ENCODE data around the gene ZNF862.

Gene ZNF862

DNA sequence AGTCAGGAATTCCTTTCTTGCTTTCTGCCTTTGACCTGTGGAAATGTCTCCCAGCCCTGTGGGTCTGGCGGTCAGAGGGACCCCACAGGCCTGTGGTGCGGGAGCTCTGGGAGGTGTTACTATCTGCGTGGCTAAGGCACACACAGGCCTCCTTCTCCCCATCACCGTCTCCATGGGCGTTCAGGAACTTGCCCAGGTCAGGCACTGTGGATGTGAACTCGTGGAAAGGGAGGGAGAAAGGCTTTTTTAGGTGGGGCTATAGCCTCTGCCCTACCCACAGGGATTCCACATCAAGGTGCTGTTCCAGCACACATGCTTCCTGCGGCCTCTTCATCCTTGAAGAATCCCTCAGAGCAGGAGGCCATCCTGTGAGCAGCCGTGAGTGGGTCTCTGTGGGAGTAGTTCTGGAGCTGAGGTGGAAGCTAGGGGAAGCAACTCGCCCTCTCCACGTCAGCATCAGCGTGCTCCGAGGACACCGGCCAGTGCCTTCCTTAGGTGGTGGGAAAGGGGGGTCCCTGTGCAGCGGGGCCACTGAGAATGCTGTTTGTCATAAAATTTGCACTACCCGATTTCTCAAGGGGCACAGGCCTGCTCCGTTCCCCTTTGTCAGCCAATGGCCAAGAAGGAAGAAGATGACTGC, 28.1 kb downstream of the ZNF862 start:
- DNase-seq (ENCODE audit: low read depth) = no peak

DNA sequence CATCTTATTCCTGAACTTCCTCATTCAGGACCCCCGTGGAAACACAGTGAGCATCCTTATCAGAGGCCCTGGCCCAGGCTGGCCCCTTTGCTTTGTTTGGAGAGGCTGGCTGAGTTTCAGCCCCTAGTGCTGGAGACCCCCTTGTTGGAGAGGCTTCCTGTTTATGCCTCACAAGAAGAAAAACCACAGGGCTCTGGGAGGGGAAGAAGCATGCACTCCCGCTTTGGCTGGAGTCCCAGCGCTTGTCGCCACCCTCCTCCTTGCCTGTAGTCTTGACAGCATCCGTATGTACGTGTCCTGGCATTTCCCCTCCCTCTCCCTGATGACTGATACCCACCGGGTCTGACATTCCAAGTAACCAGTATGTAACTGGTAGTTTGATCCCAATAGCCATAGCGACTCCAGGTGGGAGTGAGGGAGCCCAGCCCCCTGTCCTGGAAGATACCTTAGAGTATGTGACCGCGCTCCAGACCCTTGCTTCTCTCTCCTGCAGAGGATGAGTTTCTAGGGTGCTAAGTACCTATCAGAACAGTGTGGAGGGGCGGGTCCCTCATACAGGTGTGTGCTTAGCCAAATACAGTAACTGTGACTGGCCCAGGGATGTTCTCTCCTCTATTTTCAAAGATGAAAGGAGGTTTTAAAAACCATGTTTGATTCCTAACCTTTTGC, 28.7 kb downstream of the ZNF862 start:
- DNase-seq (ENCODE audit: low read depth) = no peak

DNA sequence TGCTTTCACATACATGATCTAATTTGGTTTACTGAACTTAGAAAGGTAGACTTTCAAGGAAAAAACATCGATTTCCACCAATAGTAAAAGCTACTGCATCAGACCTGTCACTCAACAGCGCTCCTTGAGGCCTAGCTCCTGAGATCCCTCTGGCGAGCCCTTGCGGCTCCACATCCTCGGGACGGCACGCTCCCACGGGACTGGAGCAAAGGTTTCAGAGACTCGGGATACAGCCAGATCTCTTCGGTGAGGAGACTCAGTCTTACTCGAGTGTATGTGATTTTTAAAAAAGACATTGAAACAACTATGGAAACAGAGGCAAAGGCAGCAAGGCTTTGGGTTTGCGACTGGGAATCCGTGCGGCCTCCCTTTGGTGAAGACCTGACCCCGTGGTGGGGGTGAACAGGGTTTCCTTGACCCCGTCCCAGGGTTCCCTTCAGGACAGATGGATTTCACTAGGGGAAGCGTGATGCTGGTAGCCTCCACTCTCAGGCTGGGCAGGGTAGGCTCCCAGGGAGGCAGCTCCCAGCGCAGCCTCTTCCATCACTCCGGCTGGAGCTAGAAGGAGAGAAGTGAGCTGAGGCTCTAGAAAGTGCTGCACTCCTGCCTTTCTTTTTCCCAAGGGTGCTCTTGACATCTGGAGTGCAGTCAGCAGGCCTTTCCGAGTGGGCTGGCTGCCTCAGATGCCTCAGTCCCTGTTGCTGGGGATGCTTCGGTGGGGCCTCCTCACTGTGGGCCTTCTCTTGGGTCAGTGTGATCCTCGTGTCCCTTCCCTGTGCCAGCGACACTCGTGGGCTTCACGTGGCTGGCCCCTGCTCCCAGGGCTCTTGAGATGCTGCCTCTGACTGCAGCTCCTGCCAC, 29.8 kb downstream of the ZNF862 start:
- DNase-seq (ENCODE audit: low read depth) = no peak

DNA sequence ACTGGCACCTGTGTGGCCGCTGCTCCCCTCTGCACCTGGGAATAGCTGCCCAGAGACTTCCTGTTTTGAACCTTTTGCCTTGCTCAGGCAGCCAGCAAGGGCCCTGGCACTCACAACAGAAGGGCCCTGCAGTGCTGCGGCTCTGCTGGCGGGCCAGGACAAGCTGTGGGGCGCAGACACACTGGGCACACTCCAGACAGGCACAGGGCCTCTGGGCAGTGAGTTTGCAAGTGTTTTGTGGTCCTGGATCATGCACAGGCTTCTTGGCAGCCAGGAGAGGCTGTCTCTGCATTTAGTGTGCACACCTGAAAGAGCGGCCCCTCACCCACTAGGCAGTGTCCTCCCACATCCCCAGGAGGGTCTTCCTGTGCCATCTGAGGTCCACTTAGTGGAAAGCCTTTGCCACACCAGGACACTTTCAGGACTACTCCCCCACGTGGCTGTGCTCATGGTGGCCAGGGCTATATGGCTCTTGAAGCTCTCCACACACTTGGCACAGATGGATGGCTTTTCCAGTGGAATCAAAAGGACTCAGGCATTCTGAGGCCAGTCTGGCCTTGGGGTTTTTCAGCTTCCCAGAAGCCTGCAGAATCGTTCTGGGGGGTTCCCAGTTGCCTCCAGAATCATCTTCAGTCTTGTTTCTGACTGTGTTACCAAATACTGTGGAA, 30.6 kb downstream of the ZNF862 start:
- no peak for DNase-seq (ENCODE audit: low read depth)

DNA sequence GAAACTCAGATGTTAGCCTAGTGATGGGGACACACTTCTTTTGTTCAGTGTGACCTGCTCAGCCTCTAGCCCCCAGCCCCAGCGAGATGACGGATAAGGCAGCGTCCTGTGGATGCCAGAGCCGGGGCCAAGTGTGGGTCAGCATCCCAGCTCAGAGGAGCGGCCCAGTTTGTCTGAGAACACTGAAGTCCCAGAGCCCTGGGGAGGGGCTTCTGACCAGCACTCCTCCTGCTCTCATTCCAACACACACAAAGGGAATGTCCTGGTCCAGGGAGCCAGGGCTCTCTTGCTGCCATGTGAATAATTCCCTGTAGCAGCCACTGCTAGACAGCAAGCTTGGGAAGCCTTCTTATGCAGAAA, 31.1 kb downstream of the ZNF862 start:
- DNase-seq (ENCODE audit: low read depth) = no peak

DNA sequence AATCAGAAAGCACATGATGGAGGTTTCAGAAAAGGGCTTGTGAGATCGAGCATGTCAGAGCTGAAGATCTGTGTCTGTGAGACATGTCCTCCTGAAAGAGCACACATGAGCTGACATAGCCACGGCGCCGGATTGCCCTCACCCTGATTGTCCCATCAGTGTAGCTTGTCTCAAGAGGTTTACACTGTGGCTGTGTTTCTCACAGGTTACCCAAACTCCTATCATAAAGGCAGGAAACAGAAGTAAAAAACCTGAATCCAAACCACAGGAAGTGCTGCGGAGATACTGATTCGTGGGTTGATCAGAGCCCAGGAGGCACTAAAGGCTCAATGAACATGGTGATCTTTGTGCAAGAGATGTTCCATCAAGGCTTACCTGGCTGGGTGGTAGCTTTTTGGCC, 31.7 kb downstream of the ZNF862 start:
- no peak for DNase-seq (ENCODE audit: low read depth)

- DNase-seq (ENCODE audit: low read depth) = no peak
These were observed 32.1 kb downstream of the ZNF862 start for GRCh38 chr7:149870274-149870673.

- DNase-seq (ENCODE audit: low read depth) = no peak
These were observed 32.7 kb downstream of the ZNF862 start for GRCh38 chr7:149870701-149871483.

- DNase-seq (ENCODE audit: low read depth) = no peak
These were observed 33.4 kb downstream of the ZNF862 start for GRCh38 chr7:149871576-149871975.

GRCh38 chr7:149872419-149873073, 34.4 kb downstream of the ZNF862 start:
- DNase-seq (ENCODE audit: low read depth) = peak; percentile 64

- no peak for DNase-seq (ENCODE audit: low read depth)
These were observed 35.1 kb downstream of the ZNF862 start, which contains the start of gene ATP6V0E2 for GRCh38 chr7:149873074-149873969. ATP6V0E2 (plus strand) TSS chr7:149873969; CDS start chr7:149874066, 97 bp downstream.

DNA sequence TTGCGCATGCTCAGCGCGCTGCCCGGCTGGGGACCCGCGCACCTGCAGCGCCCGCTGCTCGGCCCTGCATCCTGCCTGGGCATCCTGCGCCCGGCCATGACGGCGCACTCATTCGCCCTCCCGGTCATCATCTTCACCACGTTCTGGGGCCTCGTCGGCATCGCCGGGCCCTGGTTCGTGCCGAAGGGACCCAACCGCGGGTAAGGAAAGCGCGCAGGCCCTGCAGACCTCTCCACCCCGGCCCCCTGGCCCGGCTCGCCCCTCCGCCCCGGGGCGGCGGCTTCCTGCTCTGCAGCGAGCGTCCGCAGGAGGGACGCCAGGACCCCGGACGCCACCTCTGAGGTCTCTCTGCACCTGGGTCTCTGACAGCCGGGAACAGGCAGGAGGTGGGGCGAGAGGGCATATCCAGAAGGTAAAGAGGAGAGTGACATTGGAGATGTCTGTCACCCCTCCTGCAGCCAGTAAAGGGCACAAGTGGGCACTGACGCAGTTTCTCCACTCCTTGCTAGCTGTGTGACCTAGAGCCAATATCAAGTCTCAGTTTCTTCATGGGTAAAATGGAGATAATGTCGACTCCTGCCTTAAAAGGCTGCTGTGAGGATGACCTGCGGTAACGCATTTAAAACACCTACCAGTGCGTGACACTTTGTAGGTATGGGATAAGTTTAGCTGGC, 35.9 kb downstream of the ZNF862 start:
- no peak for DNase-seq (ENCODE audit: low read depth)

GRCh38 chr7:149874644-149875028, 36.5 kb downstream of the ZNF862 start:
- DNase-seq (ENCODE audit: low read depth) = no peak

GRCh38 chr7:149875396-149875795, 37.2 kb downstream of the ZNF862 start:
- no peak for DNase-seq (ENCODE audit: low read depth)

DNA sequence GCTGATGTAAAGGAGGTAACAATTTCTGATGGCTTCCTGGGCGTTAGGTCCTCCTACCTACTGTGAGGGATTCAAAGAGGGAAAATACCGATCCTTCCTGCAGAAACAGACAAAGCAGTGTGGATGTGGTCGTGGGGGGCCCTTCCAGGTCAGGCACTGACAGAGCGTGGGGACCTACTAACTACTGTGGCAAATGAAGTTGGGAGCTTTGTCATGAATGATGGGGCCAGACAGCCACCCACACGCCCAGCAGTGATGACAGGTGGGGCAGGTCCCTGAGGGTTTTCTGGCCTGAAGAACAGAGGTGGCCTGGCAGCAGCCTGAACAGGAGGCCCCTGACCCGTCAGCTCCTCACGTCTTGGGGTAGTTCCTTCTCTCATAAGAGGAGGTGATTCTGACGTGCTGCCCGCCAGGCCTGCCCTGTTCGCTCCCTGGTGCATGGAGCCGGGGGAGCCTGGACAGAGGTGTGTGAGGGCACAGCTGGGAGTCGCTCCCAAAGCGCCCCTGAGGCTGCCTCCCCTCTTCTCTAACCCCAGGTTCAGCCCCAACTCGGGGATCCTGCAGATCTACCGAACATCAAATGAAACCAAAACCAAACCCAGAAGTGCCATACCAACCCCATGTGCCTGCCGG, 39.8 kb downstream of the ZNF862 start:
- no peak for DNase-seq (ENCODE audit: low read depth)

DNA sequence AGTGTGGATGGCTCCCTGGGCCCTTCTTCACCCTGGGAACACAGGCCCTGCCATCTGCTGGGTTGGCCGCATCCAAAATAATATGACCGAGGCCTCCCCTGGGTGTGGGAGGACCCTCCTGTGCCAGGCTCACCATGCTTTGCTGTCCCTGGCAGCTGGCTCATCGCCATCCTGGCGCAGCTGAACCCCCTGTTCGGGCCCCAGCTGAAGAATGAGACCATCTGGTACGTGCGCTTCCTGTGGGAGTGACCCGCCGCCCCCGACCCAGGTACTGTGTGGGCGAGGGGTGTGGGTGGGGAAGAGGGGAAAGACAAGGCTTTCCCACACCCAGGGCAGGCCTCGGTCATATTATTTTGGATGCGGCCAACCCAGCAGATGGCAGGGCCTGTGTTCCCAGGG, 40.3 kb downstream of the ZNF862 start:
- DNase-seq (ENCODE audit: low read depth) = no peak

DNA sequence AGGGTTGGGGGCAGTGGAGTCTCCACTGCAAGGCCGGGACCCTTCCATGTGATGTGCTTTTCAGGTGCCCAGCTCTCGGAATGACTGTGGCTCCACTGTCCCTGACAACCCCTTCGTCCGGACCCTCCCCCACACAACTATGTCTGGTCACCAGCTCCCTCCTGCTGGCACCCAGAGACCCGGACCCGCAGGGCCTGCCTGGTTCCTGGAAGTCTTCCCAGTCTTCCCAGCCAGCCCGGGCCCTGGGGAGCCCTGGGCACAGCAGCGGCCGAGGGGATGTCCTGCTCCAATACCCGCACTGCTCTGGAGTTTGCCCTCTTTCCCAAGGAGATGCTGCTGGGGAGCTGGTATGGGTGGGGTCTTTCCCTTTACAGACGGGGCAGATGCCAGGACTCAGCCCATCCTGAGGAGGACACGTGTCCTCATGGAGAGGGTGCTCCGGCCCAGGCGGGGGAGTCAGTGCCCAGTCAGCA, 41.1 kb downstream of the ZNF862 start:
- no peak for DNase-seq (ENCODE audit: low read depth)

- DNase-seq (ENCODE audit: low read depth) = no peak
These were observed 41.8 kb downstream of the ZNF862 start for GRCh38 chr7:149879766-149880637.
